ENCODE measurements around the gene CPE.

CPE gene

GRCh38 chr4:165347647-165348569, 30.9 kb upstream of the CPE start:
- Histone ChIP-seq H3K9ac (ENCODE audit: low read depth, low read length, poor library complexity) (no peak overlapping the region), H2BK5ac (ENCODE audit: low read length) (no peak overlapping the region), H2AFZ (ENCODE audit: low read length) (no peak overlapping the region), H3K79me1 (ENCODE audit: low read depth, low read length) (no peaks in the 10 kb centered on the region), H2BK12ac (ENCODE audit: low read length) (no peak overlapping the region), H2BK120ac (ENCODE audit: low read depth, low read length) (no peak overlapping the region), H3K4me3 (ENCODE audit: low read length in 2 of 2) (no peak overlapping the region), H3K14ac (ENCODE audit: low read length) (no peak overlapping the region), H3K18ac (ENCODE audit: low read length) (no peak overlapping the region), H3K27ac (replicated peaks; ENCODE audit: low read length) (no peak overlapping the region), H3K4me1 (ENCODE audit: control insufficient read depth in 2 of 2, insufficient read depth in 1 of 2, low read depth in 1 of 2, low read length in 2 of 2) (no peaks in the 10 kb centered on the region), H3K23ac (ENCODE audit: low read depth, low read length, poor library complexity) (no peak overlapping the region), H2BK15ac (ENCODE audit: low read length) (no peak overlapping the region), H3K9me3 (replicated peaks in 1 of 2; ENCODE audit: control insufficient read depth in 2 of 2, insufficient read depth in 1 of 2, low read depth in 1 of 2, low read length in 2 of 2) (no peaks in the 10 kb centered on the region), H3K4me2 (ENCODE audit: insufficient read depth, low read length, poor library complexity, severe bottlenecking) (no peak overlapping the region), H3K4ac (ENCODE audit: low read length) (no peak overlapping the region), H4K91ac (ENCODE audit: low read depth, low read length, poor library complexity) (no peak overlapping the region), H3K27me3 (ENCODE audit: control insufficient read depth in 3 of 3, insufficient read depth in 3 of 3, low read depth in 1 of 3, low read length in 3 of 3) (no peaks in the 10 kb centered on the region), H4K8ac (ENCODE audit: low read depth, low read length) (no peak overlapping the region), H2AK5ac (ENCODE audit: low read depth, low read length) (no peak overlapping the region), H3K36me3 (replicated peaks in 1 of 2; ENCODE audit: control insufficient read depth in 2 of 2, insufficient read depth in 2 of 2, low read length in 2 of 2) (peaks cover 0 to 12% of the 10 kb centered on the region in 2 donors)
- no CpG with 5 or more reads among the region's 3 CpGs for WGBS, 2 donors (ENCODE audit: extremely low coverage in 2 of 2, insufficient read length in 2 of 2, insufficient replicate concordance in 1 of 2)
- no peak for DNase-seq (ENCODE audit: low spot score)

GRCh38 chr4:165351359-165352130, 27.3 kb upstream of the CPE start:
- Histone ChIP-seq H2BK15ac (ENCODE audit: low read length) (no peak overlapping the region), H3K9me3 (replicated peaks in 1 of 2; ENCODE audit: control insufficient read depth in 2 of 2, insufficient read depth in 1 of 2, low read depth in 1 of 2, low read length in 2 of 2) (no peaks in the 10 kb centered on the region), H3K4me2 (ENCODE audit: insufficient read depth, low read length, poor library complexity, severe bottlenecking) (no peak overlapping the region), H2AK5ac (ENCODE audit: low read depth, low read length) (no peak overlapping the region), H3K4ac (ENCODE audit: low read length) (no peak overlapping the region), H3K4me3 (ENCODE audit: low read length in 2 of 2) (no peak overlapping the region), H3K36me3 (replicated peaks in 1 of 2; ENCODE audit: control insufficient read depth in 2 of 2, insufficient read depth in 2 of 2, low read length in 2 of 2) (no peaks in the 10 kb centered on the region), H3K79me1 (ENCODE audit: low read depth, low read length) (no peaks in the 10 kb centered on the region), H2BK12ac (ENCODE audit: low read length) (no peak overlapping the region), H2AFZ (ENCODE audit: low read length) (no peak overlapping the region), H3K27ac (replicated peaks; ENCODE audit: low read length) (no peak overlapping the region), H3K14ac (ENCODE audit: low read length) (no peak overlapping the region), H3K18ac (ENCODE audit: low read length) (no peak overlapping the region), H4K8ac (ENCODE audit: low read depth, low read length) (no peak overlapping the region), H4K91ac (ENCODE audit: low read depth, low read length, poor library complexity) (no peak overlapping the region), H3K27me3 (ENCODE audit: control insufficient read depth in 3 of 3, insufficient read depth in 3 of 3, low read depth in 1 of 3, low read length in 3 of 3) (no peaks in the 10 kb centered on the region), H2BK120ac (ENCODE audit: low read depth, low read length) (no peak overlapping the region), H3K4me1 (ENCODE audit: control insufficient read depth in 2 of 2, insufficient read depth in 1 of 2, low read depth in 1 of 2, low read length in 2 of 2) (no peaks in the 10 kb centered on the region), H2BK5ac (ENCODE audit: low read length) (no peak overlapping the region), H3K9ac (ENCODE audit: low read depth, low read length, poor library complexity) (no peak overlapping the region), H3K23ac (ENCODE audit: low read depth, low read length, poor library complexity) (no peak overlapping the region)
- WGBS, 2 donors (ENCODE audit: extremely low coverage in 2 of 2, insufficient read length in 2 of 2, insufficient replicate concordance in 1 of 2), result no CpG with 5 or more reads among the region's 5 CpGs
- no peak for DNase-seq (ENCODE audit: low spot score)

- Histone ChIP-seq H3K36me3 (replicated peaks in 1 of 2; ENCODE audit: control insufficient read depth in 2 of 2, insufficient read depth in 2 of 2, low read length in 2 of 2) (no peaks in the 10 kb centered on the region), H3K9me3 (replicated peaks in 1 of 2; ENCODE audit: control insufficient read depth in 2 of 2, insufficient read depth in 1 of 2, low read depth in 1 of 2, low read length in 2 of 2) (no peaks in the 10 kb centered on the region), H3K9ac (ENCODE audit: low read depth, low read length, poor library complexity) (no peak overlapping the region), H2BK120ac (ENCODE audit: low read depth, low read length) (no peak overlapping the region), H3K14ac (ENCODE audit: low read length) (no peak overlapping the region), H2BK5ac (ENCODE audit: low read length) (no peak overlapping the region), H3K4me1 (ENCODE audit: control insufficient read depth in 2 of 2, insufficient read depth in 1 of 2, low read depth in 1 of 2, low read length in 2 of 2) (peaks cover 0 to 2% of the 10 kb centered on the region in 2 donors), H2BK15ac (ENCODE audit: low read length) (no peak overlapping the region), H4K91ac (ENCODE audit: low read depth, low read length, poor library complexity) (no peak overlapping the region), H2AK5ac (ENCODE audit: low read depth, low read length) (no peak overlapping the region), H3K27ac (replicated peaks; ENCODE audit: low read length) (no peak overlapping the region), H2BK12ac (ENCODE audit: low read length) (no peak overlapping the region), H3K27me3 (ENCODE audit: control insufficient read depth in 3 of 3, insufficient read depth in 3 of 3, low read depth in 1 of 3, low read length in 3 of 3) (no peaks in the 10 kb centered on the region), H3K4me2 (ENCODE audit: insufficient read depth, low read length, poor library complexity, severe bottlenecking) (no peak overlapping the region), H4K8ac (ENCODE audit: low read depth, low read length) (no peak overlapping the region), H3K23ac (ENCODE audit: low read depth, low read length, poor library complexity) (no peak overlapping the region), H3K4ac (ENCODE audit: low read length) (no peak overlapping the region), H3K4me3 (ENCODE audit: low read length in 2 of 2) (no peak overlapping the region), H3K18ac (ENCODE audit: low read length) (no peak overlapping the region), H2AFZ (ENCODE audit: low read length) (no peak overlapping the region), H3K79me1 (ENCODE audit: low read depth, low read length) (no peaks in the 10 kb centered on the region)
- WGBS, 2 donors (ENCODE audit: extremely low coverage in 2 of 2, insufficient read length in 2 of 2, insufficient replicate concordance in 1 of 2), result no CpG with 5 or more reads among the region's 2 CpGs
- DNase-seq (ENCODE audit: low spot score), result peak; percentile 32
Measured at GRCh38 chr4:165355900-165356300, 22.9 kb upstream of the CPE start.

GRCh38 chr4:165359506-165359905, 19.3 kb upstream of the CPE start:
- Histone ChIP-seq H3K79me1 (ENCODE audit: low read depth, low read length) (no peaks in the 10 kb centered on the region), H2BK120ac (ENCODE audit: low read depth, low read length) (no peak overlapping the region), H2BK12ac (ENCODE audit: low read length) (no peak overlapping the region), H3K27me3 (ENCODE audit: control insufficient read depth in 3 of 3, insufficient read depth in 3 of 3, low read depth in 1 of 3, low read length in 3 of 3) (no peaks in the 10 kb centered on the region), H3K23ac (ENCODE audit: low read depth, low read length, poor library complexity) (no peak overlapping the region), H2AK5ac (ENCODE audit: low read depth, low read length) (no peak overlapping the region), H3K4me3 (ENCODE audit: low read length in 2 of 2) (no peak overlapping the region), H3K4ac (ENCODE audit: low read length) (no peak overlapping the region), H2AFZ (ENCODE audit: low read length) (no peak overlapping the region), H3K9ac (ENCODE audit: low read depth, low read length, poor library complexity) (no peak overlapping the region), H3K4me1 (ENCODE audit: control insufficient read depth in 2 of 2, insufficient read depth in 1 of 2, low read depth in 1 of 2, low read length in 2 of 2) (peaks cover 0 to 2% of the 10 kb centered on the region in 2 donors), H2BK15ac (ENCODE audit: low read length) (no peak overlapping the region), H3K9me3 (replicated peaks in 1 of 2; ENCODE audit: control insufficient read depth in 2 of 2, insufficient read depth in 1 of 2, low read depth in 1 of 2, low read length in 2 of 2) (no peaks in the 10 kb centered on the region), H3K27ac (replicated peaks; ENCODE audit: low read length) (no peak overlapping the region), H3K18ac (ENCODE audit: low read length) (no peak overlapping the region), H3K14ac (ENCODE audit: low read length) (no peak overlapping the region), H4K91ac (ENCODE audit: low read depth, low read length, poor library complexity) (no peak overlapping the region), H2BK5ac (ENCODE audit: low read length) (no peak overlapping the region), H3K36me3 (replicated peaks in 1 of 2; ENCODE audit: control insufficient read depth in 2 of 2, insufficient read depth in 2 of 2, low read length in 2 of 2) (no peaks in the 10 kb centered on the region), H3K4me2 (ENCODE audit: insufficient read depth, low read length, poor library complexity, severe bottlenecking) (no peak overlapping the region), H4K8ac (ENCODE audit: low read depth, low read length) (no peak overlapping the region)
- WGBS, 2 donors (ENCODE audit: extremely low coverage in 2 of 2, insufficient read length in 2 of 2, insufficient replicate concordance in 1 of 2), result no CpG with 5 or more reads among the region's 2 CpGs
- DNase-seq (ENCODE audit: low spot score), result no peak
